Middle frontal gyrus (tissue), 1 donor: ENCODE results near the gene FILIP1L.

Experiments
- DNase-seq: peaks from one replicate; pipeline ENCODE4 v3.0.0-alpha.2; 2015; ENCODE audit warnings: low spot score; ENCODE audit errors: extremely low spot score

Gene FILIP1L

GRCh38 chr3:100045696-100046095 is 68.6 kb downstream of the FILIP1L start:
- DNase-seq, result no peak

- no peak for DNase-seq
Observed at GRCh38 chr3:100044369-100044768, 69.9 kb downstream of the FILIP1L start.

- no peak for DNase-seq
Observed at GRCh38 chr3:100043271-100043670, 71.0 kb downstream of the FILIP1L start.

GRCh38 chr3:100042166-100042981 is 71.9 kb downstream of the FILIP1L start:
- no peak for DNase-seq

GRCh38 chr3:100041328-100041749 is 73.0 kb downstream of the FILIP1L start:
- DNase-seq, result no peak

GRCh38 chr3:100040451-100041225 is 73.7 kb downstream of the FILIP1L start:
- DNase-seq, result no peak

- no peak for DNase-seq
Observed at GRCh38 chr3:100039075-100039474, 75.2 kb downstream of the FILIP1L start.

- DNase-seq, result no peak
Observed at GRCh38 chr3:100033903-100034471, 80.3 kb downstream of the FILIP1L start.

GRCh38 chr3:100033184-100033583 is 81.1 kb downstream of the FILIP1L start:
- DNase-seq, result no peak

- peak; percentile 7 for DNase-seq
Observed at GRCh38 chr3:100032243-100032642, 82.1 kb downstream of the FILIP1L start.

GRCh38 chr3:100030914-100031425 is 83.3 kb downstream of the FILIP1L start:
- DNase-seq, result no peak

GRCh38 chr3:100030346-100030745 is 84.0 kb downstream of the FILIP1L start:
- no peak for DNase-seq

- no peak for DNase-seq
Observed at GRCh38 chr3:100029689-100030088, 84.6 kb downstream of the FILIP1L start.

- DNase-seq, result no peak
Observed at GRCh38 chr3:100029052-100029451, 85.2 kb downstream of the FILIP1L start.

- no peak for DNase-seq
Observed at GRCh38 chr3:100027321-100027720, 87.0 kb downstream of the FILIP1L start.

GRCh38 chr3:100024520-100025303 is 89.6 kb downstream of the FILIP1L start:
- DNase-seq, result no peak

GRCh38 chr3:100023595-100023994 is 90.7 kb downstream of the FILIP1L start:
- DNase-seq, result no peak

GRCh38 chr3:100023150-100023549 is 91.2 kb downstream of the FILIP1L start:
- no peak for DNase-seq

- no peak for DNase-seq
Observed at GRCh38 chr3:100022506-100022905, 91.8 kb downstream of the FILIP1L start.

- no peak for DNase-seq
Observed at GRCh38 chr3:100020876-100021644, 93.2 kb downstream of the FILIP1L start.
